ENCODE data around the gene TTC14.
"Not testable (repeated sequence)": the region's sequence is repeated elsewhere in the genome, so short reads cannot be mapped to it uniquely, and the experiment has no call there.

The TTC14 gene

GRCh38 chr3:180590396-180590795 is 11.6 kb upstream of the TTC14 start:
- Histone ChIP-seq H3K23ac (ENCODE audit: low read depth, low read length, poor library complexity) (no peak overlapping the region), H3K4me3 (ENCODE audit: low read length in 2 of 2) (no peak overlapping the region), H3K4me2 (ENCODE audit: insufficient read depth, low read length, poor library complexity, severe bottlenecking) (no peak overlapping the region)

GRCh38 chr3:180593631-180594030 is 8.3 kb upstream of the TTC14 start:
- not testable (repeated sequence) for H3K4me2 ChIP-seq (ENCODE audit: insufficient read depth, low read length, poor library complexity, severe bottlenecking); H3K4ac ChIP-seq (ENCODE audit: low read length); H3K36me3 ChIP-seq (replicated peaks in 1 of 2; ENCODE audit: control insufficient read depth in 2 of 2, insufficient read depth in 2 of 2, low read length in 2 of 2); H2AFZ ChIP-seq (ENCODE audit: low read length); H2BK5ac ChIP-seq (ENCODE audit: low read length); H3K18ac ChIP-seq (ENCODE audit: low read length); H3K79me1 ChIP-seq (ENCODE audit: low read depth, low read length); H3K4me3 ChIP-seq (ENCODE audit: low read length in 2 of 2); H2BK120ac ChIP-seq (ENCODE audit: low read depth, low read length); H3K23ac ChIP-seq (ENCODE audit: low read depth, low read length, poor library complexity); H3K27me3 ChIP-seq (ENCODE audit: control insufficient read depth in 3 of 3, insufficient read depth in 3 of 3, low read depth in 1 of 3, low read length in 3 of 3); H3K14ac ChIP-seq (ENCODE audit: low read length); H2AK5ac ChIP-seq (ENCODE audit: low read depth, low read length); H3K9me3 ChIP-seq (replicated peaks in 1 of 2; ENCODE audit: control insufficient read depth in 2 of 2, insufficient read depth in 1 of 2, low read depth in 1 of 2, low read length in 2 of 2); H3K27ac ChIP-seq (replicated peaks; ENCODE audit: low read length); H2BK12ac ChIP-seq (ENCODE audit: low read length); H4K91ac ChIP-seq (ENCODE audit: low read depth, low read length, poor library complexity); H4K8ac ChIP-seq (ENCODE audit: low read depth, low read length); H3K9ac ChIP-seq (ENCODE audit: low read depth, low read length, poor library complexity); DNase-seq (ENCODE audit: low spot score); H2BK15ac ChIP-seq (ENCODE audit: low read length); H3K4me1 ChIP-seq (ENCODE audit: control insufficient read depth in 2 of 2, insufficient read depth in 1 of 2, low read depth in 1 of 2, low read length in 2 of 2)
- WGBS, 2 donors (ENCODE audit: extremely low coverage in 2 of 2, insufficient read length in 2 of 2, insufficient replicate concordance in 1 of 2) = no CpG with 5 or more reads among the region's 7 CpGs

More at GRCh38 chr3:180590396-180590795, 11.6 kb upstream of the TTC14 start:
- H3K14ac ChIP-seq (ENCODE audit: low read length) = no peak overlapping the region
- no peak overlapping the region for H2BK120ac ChIP-seq (ENCODE audit: low read depth, low read length)
- H3K27ac ChIP-seq (replicated peaks; ENCODE audit: low read length) = no peak overlapping the region
- no peak overlapping the region for H2AK5ac ChIP-seq (ENCODE audit: low read depth, low read length)
- no peaks in the 10 kb centered on the region for H3K27me3 ChIP-seq (ENCODE audit: control insufficient read depth in 3 of 3, insufficient read depth in 3 of 3, low read depth in 1 of 3, low read length in 3 of 3)
- H2BK15ac ChIP-seq (ENCODE audit: low read length) = no peak overlapping the region
- no peak overlapping the region for H2AFZ ChIP-seq (ENCODE audit: low read length)
- H2BK5ac ChIP-seq (ENCODE audit: low read length) = no peak overlapping the region
- no peak overlapping the region for H2BK12ac ChIP-seq (ENCODE audit: low read length)
- no CpG with 5 or more reads among the region's 23 CpGs for WGBS, 2 donors (ENCODE audit: extremely low coverage in 2 of 2, insufficient read length in 2 of 2, insufficient replicate concordance in 1 of 2)
- no peaks in the 10 kb centered on the region for H3K4me1 ChIP-seq (ENCODE audit: control insufficient read depth in 2 of 2, insufficient read depth in 1 of 2, low read depth in 1 of 2, low read length in 2 of 2)
- no peak for DNase-seq (ENCODE audit: low spot score)
- no peak overlapping the region for H3K18ac ChIP-seq (ENCODE audit: low read length)
- H3K4ac ChIP-seq (ENCODE audit: low read length) = no peak overlapping the region
- H3K9ac ChIP-seq (ENCODE audit: low read depth, low read length, poor library complexity) = no peak overlapping the region
- H3K79me1 ChIP-seq (ENCODE audit: low read depth, low read length) = no peaks in the 10 kb centered on the region
- H4K91ac ChIP-seq (ENCODE audit: low read depth, low read length, poor library complexity) = no peak overlapping the region
- no peaks in the 10 kb centered on the region for H3K9me3 ChIP-seq (replicated peaks in 1 of 2; ENCODE audit: control insufficient read depth in 2 of 2, insufficient read depth in 1 of 2, low read depth in 1 of 2, low read length in 2 of 2)
- no peak overlapping the region for H4K8ac ChIP-seq (ENCODE audit: low read depth, low read length)
- no peaks in the 10 kb centered on the region for H3K36me3 ChIP-seq (replicated peaks in 1 of 2; ENCODE audit: control insufficient read depth in 2 of 2, insufficient read depth in 2 of 2, low read length in 2 of 2)

GRCh38 chr3:180594631-180595558 is 7.1 kb upstream of the TTC14 start:
- Histone ChIP-seq H2BK120ac (ENCODE audit: low read depth, low read length) (no peak overlapping the region), H3K36me3 (replicated peaks in 1 of 2; ENCODE audit: control insufficient read depth in 2 of 2, insufficient read depth in 2 of 2, low read length in 2 of 2) (no peaks in the 10 kb centered on the region), H3K4me2 (ENCODE audit: insufficient read depth, low read length, poor library complexity, severe bottlenecking) (no peak overlapping the region), H2BK15ac (ENCODE audit: low read length) (no peak overlapping the region), H3K79me1 (ENCODE audit: low read depth, low read length) (no peaks in the 10 kb centered on the region), H4K91ac (ENCODE audit: low read depth, low read length, poor library complexity) (no peak overlapping the region), H2AK5ac (ENCODE audit: low read depth, low read length) (no peak overlapping the region), H3K9me3 (replicated peaks in 1 of 2; ENCODE audit: control insufficient read depth in 2 of 2, insufficient read depth in 1 of 2, low read depth in 1 of 2, low read length in 2 of 2) (no peaks in the 10 kb centered on the region), H3K27ac (replicated peaks; ENCODE audit: low read length) (no peak overlapping the region), H3K18ac (ENCODE audit: low read length) (no peak overlapping the region), H3K23ac (ENCODE audit: low read depth, low read length, poor library complexity) (no peak overlapping the region), H3K14ac (ENCODE audit: low read length) (no peak overlapping the region), H2BK12ac (ENCODE audit: low read length) (no peak overlapping the region), H3K4me1 (ENCODE audit: control insufficient read depth in 2 of 2, insufficient read depth in 1 of 2, low read depth in 1 of 2, low read length in 2 of 2) (no peaks in the 10 kb centered on the region), H3K4me3 (ENCODE audit: low read length in 2 of 2) (no peak overlapping the region), H3K27me3 (ENCODE audit: control insufficient read depth in 3 of 3, insufficient read depth in 3 of 3, low read depth in 1 of 3, low read length in 3 of 3) (no peaks in the 10 kb centered on the region), H4K8ac (ENCODE audit: low read depth, low read length) (no peak overlapping the region), H2BK5ac (ENCODE audit: low read length) (no peak overlapping the region), H2AFZ (ENCODE audit: low read length) (no peak overlapping the region), H3K9ac (ENCODE audit: low read depth, low read length, poor library complexity) (no peak overlapping the region), H3K4ac (ENCODE audit: low read length) (no peak overlapping the region)
- no CpG with 5 or more reads among the region's 2 CpGs for WGBS, 2 donors (ENCODE audit: extremely low coverage in 2 of 2, insufficient read length in 2 of 2, insufficient replicate concordance in 1 of 2)
- DNase-seq (ENCODE audit: low spot score) = peak; percentile 8

- Histone ChIP-seq H3K4me3 (ENCODE audit: low read length in 2 of 2) (no peak overlapping the region), H2AFZ (ENCODE audit: low read length) (no peak overlapping the region), H3K36me3 (replicated peaks in 1 of 2; ENCODE audit: control insufficient read depth in 2 of 2, insufficient read depth in 2 of 2, low read length in 2 of 2) (no peaks in the 10 kb centered on the region), H3K27me3 (ENCODE audit: control insufficient read depth in 3 of 3, insufficient read depth in 3 of 3, low read depth in 1 of 3, low read length in 3 of 3) (no peaks in the 10 kb centered on the region), H2BK120ac (ENCODE audit: low read depth, low read length) (no peak overlapping the region), H4K91ac (ENCODE audit: low read depth, low read length, poor library complexity) (no peak overlapping the region), H3K9ac (ENCODE audit: low read depth, low read length, poor library complexity) (no peak overlapping the region), H3K18ac (ENCODE audit: low read length) (no peak overlapping the region), H3K14ac (ENCODE audit: low read length) (no peak overlapping the region), H3K23ac (ENCODE audit: low read depth, low read length, poor library complexity) (no peak overlapping the region), H3K27ac (replicated peaks; ENCODE audit: low read length) (no peak overlapping the region), H3K4ac (ENCODE audit: low read length) (no peak overlapping the region), H3K79me1 (ENCODE audit: low read depth, low read length) (no peaks in the 10 kb centered on the region), H2BK15ac (ENCODE audit: low read length) (no peak overlapping the region), H3K4me1 (ENCODE audit: control insufficient read depth in 2 of 2, insufficient read depth in 1 of 2, low read depth in 1 of 2, low read length in 2 of 2) (no peaks in the 10 kb centered on the region), H2BK12ac (ENCODE audit: low read length) (no peak overlapping the region), H2AK5ac (ENCODE audit: low read depth, low read length) (no peak overlapping the region), H3K9me3 (replicated peaks in 1 of 2; ENCODE audit: control insufficient read depth in 2 of 2, insufficient read depth in 1 of 2, low read depth in 1 of 2, low read length in 2 of 2) (no peaks in the 10 kb centered on the region), H2BK5ac (ENCODE audit: low read length) (no peak overlapping the region), H3K4me2 (ENCODE audit: insufficient read depth, low read length, poor library complexity, severe bottlenecking) (no peak overlapping the region), H4K8ac (ENCODE audit: low read depth, low read length) (no peak overlapping the region)
- WGBS, 2 donors (ENCODE audit: extremely low coverage in 2 of 2, insufficient read length in 2 of 2, insufficient replicate concordance in 1 of 2) = no CpG with 5 or more reads among the region's 1 CpG
- no peak for DNase-seq (ENCODE audit: low spot score)
Observed at GRCh38 chr3:180595559-180595935, 6.4 kb upstream of the TTC14 start.

All from neuronal stem cell (in vitro differentiated cells).